ENCODE measurements around the gene CHCHD3.

The CHCHD3 gene

DNA sequence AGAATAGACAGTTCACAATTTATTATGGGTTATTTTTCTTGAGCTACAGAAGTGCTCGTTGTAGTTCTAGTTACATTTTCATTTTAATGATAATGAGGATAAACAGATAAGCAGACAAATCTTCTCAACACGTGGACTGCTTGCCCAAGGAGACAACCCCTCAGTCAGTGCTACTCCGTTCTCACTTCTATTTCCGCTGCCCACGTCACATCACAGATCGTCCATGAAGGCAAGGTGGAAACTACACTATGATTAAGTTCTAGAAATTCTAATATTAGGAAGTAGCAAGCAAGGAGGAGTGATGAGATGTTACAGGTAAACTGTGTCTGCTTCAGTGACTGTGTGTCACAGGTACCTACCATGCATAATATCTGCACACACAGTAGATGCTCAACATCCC, 210.5 kb downstream of the CHCHD3 start:
- DNase-seq (ENCODE audit: low spot score): no peak
- TF ChIP-seq, protein P1, sequence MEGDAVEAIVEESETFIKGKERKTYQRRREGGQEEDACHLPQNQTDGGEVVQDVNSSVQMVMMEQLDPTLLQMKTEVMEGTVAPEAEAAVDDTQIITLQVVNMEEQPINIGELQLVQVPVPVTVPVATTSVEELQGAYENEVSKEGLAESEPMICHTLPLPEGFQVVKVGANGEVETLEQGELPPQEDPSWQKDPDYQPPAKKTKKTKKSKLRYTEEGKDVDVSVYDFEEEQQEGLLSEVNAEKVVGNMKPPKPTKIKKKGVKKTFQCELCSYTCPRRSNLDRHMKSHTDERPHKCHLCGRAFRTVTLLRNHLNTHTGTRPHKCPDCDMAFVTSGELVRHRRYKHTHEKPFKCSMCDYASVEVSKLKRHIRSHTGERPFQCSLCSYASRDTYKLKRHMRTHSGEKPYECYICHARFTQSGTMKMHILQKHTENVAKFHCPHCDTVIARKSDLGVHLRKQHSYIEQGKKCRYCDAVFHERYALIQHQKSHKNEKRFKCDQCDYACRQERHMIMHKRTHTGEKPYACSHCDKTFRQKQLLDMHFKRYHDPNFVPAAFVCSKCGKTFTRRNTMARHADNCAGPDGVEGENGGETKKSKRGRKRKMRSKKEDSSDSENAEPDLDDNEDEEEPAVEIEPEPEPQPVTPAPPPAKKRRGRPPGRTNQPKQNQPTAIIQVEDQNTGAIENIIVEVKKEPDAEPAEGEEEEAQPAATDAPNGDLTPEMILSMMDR (IDR thresholded peaks at IDR 0.05): no peak
- H3K4me3 ChIP-seq: no peak overlapping the region
- H3K27ac ChIP-seq: no peak overlapping the region

DNA sequence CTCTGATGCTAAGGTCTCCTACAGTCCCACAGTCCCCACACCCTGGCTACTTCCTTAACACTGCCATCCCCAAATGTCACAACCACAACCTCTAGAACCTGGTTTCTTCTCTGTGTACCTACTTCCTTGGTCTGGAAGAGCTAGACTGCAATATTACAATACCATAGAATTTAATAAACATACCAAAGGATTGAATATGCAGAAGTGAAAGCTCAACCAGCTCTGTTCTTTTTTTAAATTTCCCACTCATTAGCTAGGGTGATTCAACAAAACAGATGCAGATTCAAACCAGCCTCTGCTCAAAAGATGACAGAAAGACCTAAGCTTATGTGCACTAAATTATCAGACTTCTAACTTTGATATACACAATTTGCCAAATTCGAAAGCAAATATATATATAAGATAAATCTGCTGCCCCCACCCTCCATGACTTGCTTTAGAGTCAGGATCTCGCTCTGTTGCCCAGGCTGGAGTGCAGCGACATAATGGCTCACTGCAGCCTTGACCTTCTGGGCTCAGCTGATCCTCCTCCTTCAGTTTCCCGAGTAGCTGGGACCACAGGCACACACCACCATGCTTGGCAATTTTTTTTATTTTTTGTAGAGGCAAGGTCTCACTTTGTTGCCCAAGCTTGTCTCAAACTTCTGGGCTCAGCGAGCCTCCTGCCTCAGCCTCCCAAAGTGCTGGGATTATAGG, 212.6 kb downstream of the CHCHD3 start:
- Histone ChIP-seq H3K4me3 (no peak overlapping the region), H3K27ac (no peak overlapping the region)
- no peak for DNase-seq (ENCODE audit: low spot score)
- TF ChIP-seq, protein P1 (IDR thresholded peaks at IDR 0.05): no peak

DNA sequence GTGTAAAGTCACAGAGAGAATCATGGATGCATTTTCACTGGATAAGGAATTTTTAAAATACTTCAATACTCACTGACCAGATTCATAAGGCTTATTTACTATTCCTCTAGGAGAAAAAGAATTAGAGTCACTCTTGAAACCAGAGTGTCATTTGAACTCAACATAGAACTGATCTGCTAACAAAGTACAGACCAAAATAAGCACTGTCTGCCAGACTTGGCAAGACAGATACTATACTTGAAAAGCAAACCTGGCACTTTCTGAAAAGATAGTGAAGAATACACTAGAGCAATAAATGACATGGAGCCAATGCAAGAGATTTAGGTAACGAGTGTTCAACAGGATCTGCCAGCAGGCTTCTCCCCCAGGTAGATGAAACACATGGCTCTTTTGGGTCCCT, 215.3 kb downstream of the CHCHD3 start:
- TF ChIP-seq, protein P1 (IDR thresholded peaks at IDR 0.05): no peak
- H3K27ac ChIP-seq: no peak overlapping the region
- DNase-seq (ENCODE audit: low spot score): no peak

DNA sequence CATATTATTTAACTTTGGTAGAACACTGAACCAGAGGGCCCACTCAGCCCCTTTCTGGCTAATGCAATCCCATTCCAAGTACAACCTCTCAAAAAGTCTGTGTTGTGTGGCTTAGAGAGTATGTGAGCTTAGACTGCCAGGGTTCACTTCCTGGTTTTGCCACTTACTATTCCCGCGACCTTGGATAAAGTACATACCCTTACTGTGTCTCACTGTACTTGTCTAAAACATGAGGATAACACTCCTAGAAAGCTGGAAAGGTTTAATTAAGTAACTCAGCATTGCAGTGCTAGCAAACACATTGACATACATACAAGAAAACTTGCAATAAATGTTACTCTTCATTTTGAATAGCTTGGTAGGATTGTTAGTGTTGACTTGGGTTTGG, 215.8 kb downstream of the CHCHD3 start:
- H3K27ac ChIP-seq: no peak overlapping the region
- no peak for DNase-seq (ENCODE audit: low spot score)
- TF ChIP-seq, protein P1 (IDR thresholded peaks at IDR 0.05): no peak

More for the DNA sequence above, 215.3 kb downstream of the CHCHD3 start:
- H3K4me3 ChIP-seq: no peak overlapping the region

DNA sequence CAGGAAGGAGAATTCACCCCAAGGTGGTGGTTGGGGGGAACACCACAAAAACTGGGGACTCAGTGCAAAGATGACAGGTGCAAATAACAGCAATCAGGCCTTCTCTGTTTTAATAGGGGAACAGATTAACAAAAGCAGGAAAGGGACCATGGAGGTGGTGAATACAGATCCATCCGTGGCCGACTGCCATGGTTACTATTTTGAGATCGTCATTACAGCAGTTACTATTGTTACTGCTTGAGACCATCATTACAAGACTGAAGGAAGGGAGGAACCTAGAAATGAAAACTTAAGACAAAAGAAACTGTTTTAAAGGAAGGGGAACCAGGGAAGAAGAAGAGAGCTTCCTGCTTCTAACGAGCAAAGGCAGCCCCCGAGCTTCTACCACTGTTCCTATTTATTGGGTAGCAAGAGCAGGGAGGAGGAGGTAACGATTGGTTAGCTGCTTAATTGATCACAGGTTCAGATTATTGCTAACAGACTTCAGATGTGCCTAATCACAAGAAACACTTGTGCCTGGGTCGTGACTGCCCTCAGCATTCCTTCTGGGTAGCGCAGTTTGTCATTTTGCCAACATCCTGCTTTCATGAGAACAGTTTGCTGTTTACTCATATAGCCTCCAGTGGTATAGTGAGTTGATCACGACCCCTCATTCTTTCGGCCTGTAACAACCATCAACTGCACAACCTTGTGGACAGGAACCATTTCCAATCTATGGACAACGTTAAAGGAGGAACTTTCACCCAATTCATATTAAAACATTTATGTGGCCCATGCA, 216.3 kb downstream of the CHCHD3 start:
- TF ChIP-seq, protein P1 (IDR thresholded peaks at IDR 0.05): no peak
- no peak overlapping the region for H3K27ac ChIP-seq
- DNase-seq (ENCODE audit: low spot score): no peak
- H3K4me3 ChIP-seq: no peak overlapping the region

More for the DNA sequence above, 215.8 kb downstream of the CHCHD3 start:
- no peak overlapping the region for H3K4me3 ChIP-seq

DNA sequence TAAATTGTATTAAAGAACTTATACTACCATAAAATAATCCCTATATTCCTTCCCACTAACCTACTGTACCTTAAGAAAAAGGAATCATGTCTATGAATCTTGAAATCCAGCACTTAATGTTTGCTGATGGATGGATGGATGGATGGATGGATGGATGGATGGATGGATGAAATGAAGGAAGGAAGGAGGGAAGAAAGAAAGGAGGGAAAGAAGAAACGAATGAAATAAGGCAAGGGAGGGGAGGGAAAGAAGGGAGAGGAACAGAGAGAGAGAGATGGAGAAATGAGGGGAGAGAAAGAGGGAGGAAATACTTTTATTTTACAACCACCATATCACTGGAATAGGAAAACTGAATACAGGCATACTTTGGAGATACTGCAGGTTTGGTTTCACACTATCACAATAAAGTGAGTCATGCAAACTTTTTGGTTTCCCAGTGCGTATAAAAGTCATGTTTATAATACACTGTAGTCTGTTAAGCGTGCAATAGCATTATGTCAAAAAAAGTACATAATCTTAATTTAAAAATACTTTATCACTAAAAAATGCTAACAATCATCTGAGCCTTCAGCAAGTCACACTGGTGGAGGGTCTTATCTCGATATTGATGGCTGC, 219.8 kb downstream of the CHCHD3 start:
- TF ChIP-seq, protein P1 (IDR thresholded peaks at IDR 0.05): no peak
- DNase-seq (ENCODE audit: low spot score): no peak
- Histone ChIP-seq H3K27ac (no peak overlapping the region), H3K4me3 (no peak overlapping the region)
